HEK293 (cell line): ENCODE measurements around the gene HEPACAM2.

Experiments used
- PRDM6 ChIP-seq: fragments of 450-650 bp; formaldehyde crosslinking; IDR thresholded peaks from 2 replicates; pipeline ENCODE4 v1.5.1; 2017; ENCODE audit warnings: missing biosample characterization, missing genetic modification characterization
- SP2 ChIP-seq: fragments of 450-650 bp; formaldehyde crosslinking; IDR thresholded peaks from 2 replicates; pipeline ENCODE4 v1.5.1; 2016; ENCODE audit warnings: missing biosample characterization, missing genetic modification characterization
- ZBTB1 ChIP-seq: fragments of 450-650 bp; formaldehyde crosslinking; IDR thresholded peaks from 2 replicates; pipeline ENCODE4 v1.5.1; 2016; ENCODE audit warnings: missing biosample characterization, missing genetic modification characterization
- ZEB2 ChIP-seq: fragments of 450-650 bp; formaldehyde crosslinking; IDR thresholded peaks from 2 replicates; pipeline ENCODE4 v1.5.1; 2016; ENCODE audit warnings: missing biosample characterization, missing genetic modification characterization
- ZNF274 ChIP-seq, 2 experiments: fragments of 200-500 bp in 1 of 2; fragments of 450-650 bp in 1 of 2; sonication (Bioruptor generic) in 1 of 2; formaldehyde crosslinking in 1 of 2; IDR thresholded peaks; 2 replicates each; pipeline versions ENCODE4 v1.5.1 to v1.6.1; 2014 to 2016; ENCODE audit warnings: borderline replicate concordance in 1 of 2, inconsistent platforms in 1 of 2, low read length in 1 of 2, missing biosample characterization in 1 of 2, missing genetic modification characterization in 1 of 2
- ZNF324 ChIP-seq: fragments of 450-650 bp; formaldehyde crosslinking; IDR thresholded peaks from 2 replicates; pipeline ENCODE4 v1.5.1; 2016; ENCODE audit warnings: missing biosample characterization, missing genetic modification characterization
- ZNF701 ChIP-seq: fragments of 450-650 bp; formaldehyde crosslinking; IDR thresholded peaks from 2 replicates; pipeline ENCODE4 v1.5.1; 2016; ENCODE audit warnings: missing biosample characterization, missing genetic modification characterization
- ZXDB ChIP-seq: fragments of 450-650 bp; formaldehyde crosslinking; IDR thresholded peaks from 2 replicates; pipeline ENCODE4 v1.5.1; 2016; ENCODE audit warnings: missing biosample characterization, missing genetic modification characterization
- TF ChIP-seq, protein P1 (sequence below): fragments of 450-650 bp; formaldehyde crosslinking; IDR thresholded peaks from 2 replicates; pipeline ENCODE4 v1.5.1; 2016; ENCODE audit warnings: missing biosample characterization, missing genetic modification characterization

- no peak for TF ChIP-seq ZBTB1
- TF ChIP-seq PRDM6 (tag by site-specific recombination): no peak
- TF ChIP-seq, protein P1, sequence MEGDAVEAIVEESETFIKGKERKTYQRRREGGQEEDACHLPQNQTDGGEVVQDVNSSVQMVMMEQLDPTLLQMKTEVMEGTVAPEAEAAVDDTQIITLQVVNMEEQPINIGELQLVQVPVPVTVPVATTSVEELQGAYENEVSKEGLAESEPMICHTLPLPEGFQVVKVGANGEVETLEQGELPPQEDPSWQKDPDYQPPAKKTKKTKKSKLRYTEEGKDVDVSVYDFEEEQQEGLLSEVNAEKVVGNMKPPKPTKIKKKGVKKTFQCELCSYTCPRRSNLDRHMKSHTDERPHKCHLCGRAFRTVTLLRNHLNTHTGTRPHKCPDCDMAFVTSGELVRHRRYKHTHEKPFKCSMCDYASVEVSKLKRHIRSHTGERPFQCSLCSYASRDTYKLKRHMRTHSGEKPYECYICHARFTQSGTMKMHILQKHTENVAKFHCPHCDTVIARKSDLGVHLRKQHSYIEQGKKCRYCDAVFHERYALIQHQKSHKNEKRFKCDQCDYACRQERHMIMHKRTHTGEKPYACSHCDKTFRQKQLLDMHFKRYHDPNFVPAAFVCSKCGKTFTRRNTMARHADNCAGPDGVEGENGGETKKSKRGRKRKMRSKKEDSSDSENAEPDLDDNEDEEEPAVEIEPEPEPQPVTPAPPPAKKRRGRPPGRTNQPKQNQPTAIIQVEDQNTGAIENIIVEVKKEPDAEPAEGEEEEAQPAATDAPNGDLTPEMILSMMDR (tag by site-specific recombination): no peak
- TF ChIP-seq ZNF324: no peak
- no peak for TF ChIP-seq ZXDB (tag by site-specific recombination)
- no peak for TF ChIP-seq ZNF701
- TF ChIP-seq SP2: no peak
- no peak for TF ChIP-seq ZNF274 (IDR thresholded peaks at IDR 0.05; ENCODE audit: low read length)
- TF ChIP-seq ZNF274 (tag by site-specific recombination; IDR thresholded peaks at IDR 0.05; ENCODE audit: borderline replicate concordance): no peak
- TF ChIP-seq ZEB2: no peak
Measured at GRCh38 chr7:93238748-93239147, 12.5 kb upstream of the HEPACAM2 start.
